SU-DHL-6 (cell line): ENCODE data around the gene PTPN4.

Source experiments
- CTCF ChIP-seq: fragments of 200-600 bp; sonication (generic); IDR thresholded peaks from one replicate; pipeline ENCODE4 v1.5.1; 2017; ENCODE audit warnings: antibody characterized with exemption, mild to moderate bottlenecking, low read length, moderate library complexity; ENCODE audit not compliant: insufficient read depth, poor library complexity, severe bottlenecking
- EZH2phosphoT487 ChIP-seq: fragments of 200-600 bp; sonication (generic), shearing (Covaris generic); conservative IDR thresholded peaks from 2 replicates; pipeline ENCODE4 v1.6.1; 2018; ENCODE audit warnings: mild to moderate bottlenecking, antibody characterized with exemption, low read length, moderate library complexity, mixed read lengths

- TF ChIP-seq CTCF (no peak), EZH2phosphoT487 (no peak)
Measured at GRCh38 chr2:119748135-119748534, 11.6 kb upstream of the PTPN4 start.
